CMK (cell line): ENCODE measurements around the gene RPL36A.

Experiments
- DNase-seq: peaks from one replicate; pipeline ENCODE4 v3.0.0-alpha.2; 2010; ENCODE audit warnings: low read depth

Gene RPL36A

DNA sequence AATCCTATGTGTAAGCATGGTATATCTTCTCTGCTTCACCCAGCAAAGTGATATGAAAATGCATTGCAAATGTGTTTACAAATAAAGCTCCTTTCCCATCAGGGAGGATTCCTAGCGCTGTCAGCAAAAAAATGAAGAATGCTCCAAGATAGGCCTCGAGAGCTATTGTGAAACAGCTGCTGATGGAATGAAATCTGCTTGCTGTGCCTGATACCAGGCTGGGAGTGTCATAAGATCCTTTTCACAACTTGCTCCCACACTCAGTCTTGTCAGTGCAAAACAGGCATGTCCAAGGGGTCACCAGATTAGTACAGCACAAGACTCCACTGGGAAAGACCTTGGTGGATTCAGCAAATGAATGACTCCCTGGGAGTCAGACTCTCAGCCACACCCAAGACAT lies 51.3 kb downstream of the RPL36A start:
- DNase-seq: no peak
